ENCODE measurements around the gene DOK3.

DOK3 gene

DNA sequence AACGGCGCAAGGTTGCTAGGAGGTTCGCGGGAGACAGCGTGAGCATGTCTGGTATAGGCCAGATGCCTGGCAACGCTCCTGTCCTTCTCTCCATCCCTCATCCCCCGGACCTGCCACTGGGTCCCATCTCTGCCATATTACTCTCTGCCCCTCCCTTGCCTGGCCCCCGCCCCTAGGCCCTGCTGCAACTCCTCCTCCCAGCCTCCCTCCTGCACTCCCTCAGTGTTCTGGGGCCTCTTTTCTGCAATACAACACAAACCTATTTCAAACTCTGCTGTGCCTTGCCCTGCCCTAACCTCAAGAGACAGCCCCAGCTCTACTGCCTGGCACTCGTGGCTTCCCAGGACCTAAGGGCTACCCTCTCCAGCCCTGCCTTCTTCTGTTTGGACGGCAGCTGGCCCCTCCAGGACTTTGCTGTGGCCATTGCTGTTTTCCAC is 27.2 kb downstream of the DOK3 start:
- no peak overlapping the region for H3K9ac ChIP-seq (ENCODE audit: low read length)

DNA sequence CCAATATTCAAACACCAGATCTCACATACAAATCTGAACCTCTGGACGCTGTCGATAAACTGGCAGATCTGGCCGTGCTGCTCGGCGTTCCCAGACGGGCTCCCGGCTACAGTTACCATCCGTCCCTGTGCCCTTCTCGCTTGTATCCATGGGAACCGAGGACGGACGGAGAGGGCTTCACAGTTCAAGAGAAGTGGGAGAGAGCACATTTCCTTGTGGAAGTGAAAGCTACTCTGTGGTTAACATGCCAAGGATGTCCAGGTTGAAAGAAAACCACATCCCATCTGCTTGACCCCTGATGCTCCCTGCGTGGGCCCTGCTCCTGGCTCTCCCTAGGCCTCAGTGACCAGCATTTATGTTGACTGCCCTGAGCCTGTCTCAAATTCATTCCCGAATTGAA is 29.9 kb downstream of the DOK3 start:
- Histone ChIP-seq H3K9me2 (ENCODE audit: low read depth, low read length) (no peaks in the 10 kb centered on the region), H3K36me3 (ENCODE audit: insufficient read depth, low read length) (no peaks in the 10 kb centered on the region), H3K9me3 (ENCODE audit: low read length) (no peaks in the 10 kb centered on the region), H3F3A (ENCODE audit: insufficient read depth, low read length) (no peaks in the 10 kb centered on the region), H3K4me3 (ENCODE audit: low read depth, low read length, poor library complexity, severe bottlenecking) (no peak overlapping the region), H3K4me1 (ENCODE audit: insufficient read depth, low read length, severe bottlenecking) (peaks cover 23% of the 10 kb centered on the region), H3K27me3 (ENCODE audit: insufficient read depth, low read length) (no peaks in the 10 kb centered on the region), H3K9ac (ENCODE audit: low read length) (no peak overlapping the region; the same call in 1 of the 2 replicates), H2AFZ (ENCODE audit: low read length) (no peak overlapping the region), H4K20me1 (ENCODE audit: insufficient read depth, low read length) (no peaks in the 10 kb centered on the region), H3K79me2 (ENCODE audit: insufficient read depth, low read length) (no peaks in the 10 kb centered on the region), H3K4me2 (ENCODE audit: low read length) (no peak overlapping the region), H3K27ac (ENCODE audit: low read depth, low read length, poor library complexity, severe bottlenecking) (peak overlapping the region; percentile 72)
- TF ChIP-seq, protein P1, sequence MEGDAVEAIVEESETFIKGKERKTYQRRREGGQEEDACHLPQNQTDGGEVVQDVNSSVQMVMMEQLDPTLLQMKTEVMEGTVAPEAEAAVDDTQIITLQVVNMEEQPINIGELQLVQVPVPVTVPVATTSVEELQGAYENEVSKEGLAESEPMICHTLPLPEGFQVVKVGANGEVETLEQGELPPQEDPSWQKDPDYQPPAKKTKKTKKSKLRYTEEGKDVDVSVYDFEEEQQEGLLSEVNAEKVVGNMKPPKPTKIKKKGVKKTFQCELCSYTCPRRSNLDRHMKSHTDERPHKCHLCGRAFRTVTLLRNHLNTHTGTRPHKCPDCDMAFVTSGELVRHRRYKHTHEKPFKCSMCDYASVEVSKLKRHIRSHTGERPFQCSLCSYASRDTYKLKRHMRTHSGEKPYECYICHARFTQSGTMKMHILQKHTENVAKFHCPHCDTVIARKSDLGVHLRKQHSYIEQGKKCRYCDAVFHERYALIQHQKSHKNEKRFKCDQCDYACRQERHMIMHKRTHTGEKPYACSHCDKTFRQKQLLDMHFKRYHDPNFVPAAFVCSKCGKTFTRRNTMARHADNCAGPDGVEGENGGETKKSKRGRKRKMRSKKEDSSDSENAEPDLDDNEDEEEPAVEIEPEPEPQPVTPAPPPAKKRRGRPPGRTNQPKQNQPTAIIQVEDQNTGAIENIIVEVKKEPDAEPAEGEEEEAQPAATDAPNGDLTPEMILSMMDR (IDR thresholded peaks at IDR 0.05; ENCODE audit: low read length), result no peak
- no peak for TF ChIP-seq EZH2 (IDR thresholded peaks at IDR 0.05; ENCODE audit: borderline replicate concordance, low read length)

More for the DNA sequence above, 27.2 kb downstream of the DOK3 start:
- H3K9me3 ChIP-seq (ENCODE audit: low read length), result no peaks in the 10 kb centered on the region
- H3K4me1 ChIP-seq (ENCODE audit: insufficient read depth, low read length, severe bottlenecking), result peaks cover 23% of the 10 kb centered on the region
- H3K27me3 ChIP-seq (ENCODE audit: insufficient read depth, low read length), result no peaks in the 10 kb centered on the region
- TF ChIP-seq EZH2 (IDR thresholded peaks at IDR 0.05; ENCODE audit: borderline replicate concordance, low read length), result no peak
- TF ChIP-seq, protein P1 (IDR thresholded peaks at IDR 0.05; ENCODE audit: low read length), result no peak
- no peak overlapping the region for H3K4me3 ChIP-seq (ENCODE audit: low read depth, low read length, poor library complexity, severe bottlenecking)
- H3K36me3 ChIP-seq (ENCODE audit: insufficient read depth, low read length), result peaks cover 4% of the 10 kb centered on the region
- H3K9me2 ChIP-seq (ENCODE audit: low read depth, low read length), result no peaks in the 10 kb centered on the region
- no peak overlapping the region for H3K4me2 ChIP-seq (ENCODE audit: low read length)
- H4K20me1 ChIP-seq (ENCODE audit: insufficient read depth, low read length), result no peaks in the 10 kb centered on the region
- H3K27ac ChIP-seq (ENCODE audit: low read depth, low read length, poor library complexity, severe bottlenecking), result no peak overlapping the region
- H3K79me2 ChIP-seq (ENCODE audit: insufficient read depth, low read length), result no peaks in the 10 kb centered on the region
- H3F3A ChIP-seq (ENCODE audit: insufficient read depth, low read length), result no peaks in the 10 kb centered on the region
- no peak overlapping the region for H2AFZ ChIP-seq (ENCODE audit: low read length)

DNA sequence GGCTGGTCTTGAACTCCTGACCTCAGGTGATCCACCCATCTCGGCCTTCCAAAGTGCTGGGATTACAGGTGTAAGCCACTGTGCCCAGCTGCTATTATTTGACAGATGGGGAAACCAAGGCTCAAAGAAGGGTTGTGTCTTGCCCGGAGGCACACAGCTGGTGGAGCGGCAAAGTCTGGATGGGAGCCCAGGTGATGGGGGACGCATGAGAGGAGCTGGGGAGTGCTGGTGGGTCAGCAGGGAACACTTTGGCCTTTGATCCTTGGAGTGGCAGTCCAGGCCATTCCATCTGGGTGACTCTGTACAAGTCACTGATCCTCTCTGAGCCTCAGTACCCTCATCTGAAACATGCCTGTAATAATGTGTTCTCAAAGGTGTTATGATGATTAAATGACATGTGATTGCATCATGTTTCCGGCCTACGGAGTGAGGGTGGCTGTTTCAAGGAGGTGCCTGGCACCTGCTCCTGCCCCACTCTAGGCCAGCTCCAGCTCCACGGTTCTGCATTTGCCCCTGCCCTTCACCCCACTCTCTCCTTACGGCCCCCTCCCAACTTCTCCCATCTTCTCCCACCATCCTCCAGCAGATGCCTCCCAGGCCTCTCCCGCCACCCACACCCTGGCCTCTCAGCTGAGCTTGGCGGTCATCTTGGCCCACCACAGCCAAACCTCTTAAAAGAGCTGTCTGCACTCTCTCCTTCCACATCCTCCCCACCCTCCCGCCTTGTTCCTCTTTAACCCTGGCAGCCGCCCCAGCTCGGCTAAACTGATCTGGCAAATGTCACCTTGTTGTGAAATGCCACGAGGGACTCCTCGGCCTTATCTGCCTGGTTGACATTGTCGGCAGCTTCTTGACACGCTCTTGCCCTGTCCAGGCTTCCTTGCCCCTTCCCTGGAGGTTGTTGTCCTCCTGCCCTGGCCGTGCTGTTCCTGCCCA is 30.6 kb downstream of the DOK3 start:
- no peaks in the 10 kb centered on the region for H3K27me3 ChIP-seq (ENCODE audit: insufficient read depth, low read length)
- TF ChIP-seq, protein P1 (IDR thresholded peaks at IDR 0.05; ENCODE audit: low read length), result no peak
- no peak for TF ChIP-seq EZH2 (IDR thresholded peaks at IDR 0.05; ENCODE audit: borderline replicate concordance, low read length)
- H3K4me3 ChIP-seq (ENCODE audit: low read depth, low read length, poor library complexity, severe bottlenecking), result no peak overlapping the region
- peak overlapping the region; percentile 26; the same call in 1 of the 2 replicates for H3K9ac ChIP-seq (ENCODE audit: low read length)
- peak overlapping the region; percentile 72 for H3K27ac ChIP-seq (ENCODE audit: low read depth, low read length, poor library complexity, severe bottlenecking)
- H3K4me2 ChIP-seq (ENCODE audit: low read length), result no peak overlapping the region; the same call in 1 of the 2 replicates
- no peak overlapping the region for H2AFZ ChIP-seq (ENCODE audit: low read length)
- no peaks in the 10 kb centered on the region for H3K9me3 ChIP-seq (ENCODE audit: low read length)
- H4K20me1 ChIP-seq (ENCODE audit: insufficient read depth, low read length), result no peaks in the 10 kb centered on the region
- H3K79me2 ChIP-seq (ENCODE audit: insufficient read depth, low read length), result no peaks in the 10 kb centered on the region
- no peaks in the 10 kb centered on the region for H3F3A ChIP-seq (ENCODE audit: insufficient read depth, low read length)
- H3K4me1 ChIP-seq (ENCODE audit: insufficient read depth, low read length, severe bottlenecking), result peaks cover 23% of the 10 kb centered on the region
- H3K36me3 ChIP-seq (ENCODE audit: insufficient read depth, low read length), result no peaks in the 10 kb centered on the region
- H3K9me2 ChIP-seq (ENCODE audit: low read depth, low read length), result no peaks in the 10 kb centered on the region

All from OCI-LY1 (cell line).